Trophoblast cell (in vitro differentiated cells and primary cell): Measurements from ENCODE around the gene VASP.

Experiments
- DNase-seq, 2 donors: peaks; one replicate each; pipeline ENCODE4 v3.0.0-alpha.2; 2016
- H2AFZ ChIP-seq: 2 replicates; pipeline ENCODE4 v1.6.1; 2013; ENCODE audit warnings: low read length, moderate library complexity, mild to moderate bottlenecking; ENCODE audit not compliant: insufficient read depth, poor library complexity
- H2AK5ac ChIP-seq: 2 replicates; pipeline ENCODE4 v1.6.1; 2013; ENCODE audit warnings: mild to moderate bottlenecking, low read length
- H2BK120ac ChIP-seq: 2 replicates; pipeline ENCODE4 v1.6.1; 2013; ENCODE audit warnings: low read length, mild to moderate bottlenecking, moderate library complexity; ENCODE audit not compliant: insufficient read depth, poor library complexity
- H2BK12ac ChIP-seq: 2 replicates; pipeline ENCODE4 v1.6.1; 2013; ENCODE audit warnings: mild to moderate bottlenecking, low read length, moderate library complexity
- H2BK5ac ChIP-seq: 2 replicates; pipeline ENCODE4 v1.6.1; 2013; ENCODE audit warnings: low read length, low read depth, moderate library complexity, mild to moderate bottlenecking; ENCODE audit not compliant: poor library complexity
- H3K14ac ChIP-seq: 2 replicates; pipeline ENCODE4 v1.6.1; 2013; ENCODE audit warnings: mild to moderate bottlenecking, low read length
- H3K18ac ChIP-seq: 2 replicates; pipeline ENCODE4 v1.6.1; 2013; ENCODE audit warnings: mild to moderate bottlenecking, low read length
- H3K23ac ChIP-seq: 2 replicates; pipeline ENCODE4 v1.6.1; 2013; ENCODE audit warnings: low read length
- H3K27ac ChIP-seq: 2 replicates; pipeline ENCODE4 v1.5.1; 2013; ENCODE audit warnings: low read depth, mild to moderate bottlenecking, inconsistent platforms, low read length, moderate library complexity
- H3K27me3 ChIP-seq: 2 replicates; pipeline ENCODE4 v1.6.1; 2013; ENCODE audit warnings: inconsistent platforms, mild to moderate bottlenecking, low read length, moderate library complexity; ENCODE audit not compliant: insufficient read depth
- H3K36me3 ChIP-seq, 2 experiments: 1 replicate in 1 of 2; 2 replicates in 1 of 2; pipeline ENCODE4 v1.6.1; 2013; ENCODE audit warnings: low read length in 2 of 2, mild to moderate bottlenecking in 2 of 2, moderate library complexity in 1 of 2; ENCODE audit not compliant: insufficient read depth in 2 of 2, control insufficient read depth in 1 of 2
- H3K4ac ChIP-seq: 2 replicates; pipeline ENCODE4 v1.6.1; 2013; ENCODE audit warnings: low read depth, mild to moderate bottlenecking, low read length, moderate library complexity
- H3K4me1 ChIP-seq, 2 experiments: 1 replicate in 1 of 2; 2 replicates in 1 of 2; pipeline ENCODE4 v1.6.1; 2013; ENCODE audit warnings: low read length in 2 of 2, mild to moderate bottlenecking in 2 of 2, moderate library complexity in 1 of 2; ENCODE audit not compliant: insufficient read depth in 2 of 2, control insufficient read depth in 1 of 2
- H3K4me2 ChIP-seq: 2 replicates; pipeline ENCODE4 v1.6.1; 2013; ENCODE audit warnings: inconsistent platforms, mild to moderate bottlenecking, low read length, moderate library complexity
- H3K4me3 ChIP-seq: 2 replicates; pipeline ENCODE4 v1.5.1; 2013; ENCODE audit warnings: mild to moderate bottlenecking, low read depth, low read length, inconsistent platforms
- H3K79me1 ChIP-seq: one replicate; pipeline ENCODE4 v1.6.1; 2013; ENCODE audit warnings: low read length
- H3K79me2 ChIP-seq: 2 replicates; pipeline ENCODE4 v1.6.1; 2013; ENCODE audit warnings: low read length, mild to moderate bottlenecking; ENCODE audit not compliant: control insufficient read depth, insufficient read depth, poor library complexity
- H3K9ac ChIP-seq: 2 replicates; pipeline ENCODE4 v1.6.1; 2013; ENCODE audit warnings: mild to moderate bottlenecking, low read length
- H3K9me3 ChIP-seq: 2 replicates; pipeline ENCODE4 v1.6.1; 2013; ENCODE audit warnings: low read depth, mild to moderate bottlenecking, control low read depth, inconsistent platforms, low read length; ENCODE audit not compliant: insufficient read depth
- H4K12ac ChIP-seq: 2 replicates; pipeline ENCODE4 v1.6.1; 2013; ENCODE audit warnings: low read depth, mild to moderate bottlenecking, low read length, moderate library complexity
- H4K8ac ChIP-seq: 2 replicates; pipeline ENCODE4 v1.6.1; 2013; ENCODE audit warnings: low read depth, mild to moderate bottlenecking, low read length, moderate library complexity
- H4K91ac ChIP-seq: one replicate; pipeline ENCODE4 v1.6.1; 2013; ENCODE audit warnings: low read depth, mild to moderate bottlenecking, low read length, moderate library complexity
- WGBS: extraction: QIAGEN DNeasy Blood & Tissue Kit; methylation state at CpG from one replicate; pipeline ENCODE4 v1.1.7; 2013; ENCODE audit warnings: missing lambda C conversion rate; ENCODE audit not compliant: insufficient read length, insufficient coverage; ENCODE audit errors: extremely low coverage; 5-methylcytosine and 5-hydroxymethylcytosine counted together

The VASP gene

GRCh38 chr19:45478454-45479238 is 28.6 kb upstream of the VASP start:
- no peak overlapping the region for H4K12ac ChIP-seq
- no peaks in the 10 kb centered on the region for H3K79me2 ChIP-seq
- H2BK12ac ChIP-seq: no peak overlapping the region
- no peaks in the 10 kb centered on the region for H3K27me3 ChIP-seq
- H3K14ac ChIP-seq: peak overlapping the region; percentile 24
- peaks cover 0 to 1% of the 10 kb centered on the region in 2 experiments for H3K4me1 ChIP-seq
- peaks cover 0 to 2% of the 10 kb centered on the region in 2 experiments for H3K36me3 ChIP-seq
- H2AFZ ChIP-seq: peak overlapping the region; percentile 17
- H3K9me3 ChIP-seq: peaks cover 2% of the 10 kb centered on the region
- peak overlapping the region; percentile 55 for H3K4me3 ChIP-seq
- H3K9ac ChIP-seq: peak overlapping the region; percentile 84
- no CpG with 5 or more reads among the region's 39 CpGs for WGBS
- H2BK120ac ChIP-seq: peak overlapping the region; percentile 80
- H4K8ac ChIP-seq: peak overlapping the region; percentile 67
- H3K23ac ChIP-seq: no peak overlapping the region
- H3K4me2 ChIP-seq: peak overlapping the region; percentile 77
- peak overlapping the region; percentile 41 for H3K18ac ChIP-seq
- H3K4ac ChIP-seq: no peak overlapping the region
- H2BK5ac ChIP-seq: peak overlapping the region; percentile 60
- peak; percentile 89 to 98 for DNase-seq
- H4K91ac ChIP-seq: peak overlapping the region; percentile 50
- H3K27ac ChIP-seq: peak overlapping the region; percentile 68
- peaks cover 4% of the 10 kb centered on the region for H3K79me1 ChIP-seq
- no peak overlapping the region for H2AK5ac ChIP-seq

- Histone ChIP-seq H2AFZ (no peak overlapping the region), H2BK12ac (no peak overlapping the region), H3K23ac (no peak overlapping the region), H2BK5ac (no peak overlapping the region), H3K14ac (no peak overlapping the region), H2BK120ac (no peak overlapping the region), H3K4me2 (no peak overlapping the region), H3K4me3 (no peak overlapping the region), H3K79me1 (peaks cover 6% of the 10 kb centered on the region), H4K12ac (no peak overlapping the region), H3K36me3 (peaks cover 0 to 4% of the 10 kb centered on the region in 2 experiments), H3K27ac (no peak overlapping the region), H4K91ac (no peak overlapping the region), H4K8ac (no peak overlapping the region), H3K18ac (no peak overlapping the region), H3K4me1 (peaks cover 0 to under 1% of the 10 kb centered on the region in 2 experiments), H3K27me3 (no peaks in the 10 kb centered on the region), H3K4ac (no peak overlapping the region), H2AK5ac (no peak overlapping the region), H3K9me3 (no peaks in the 10 kb centered on the region), H3K9ac (no peak overlapping the region), H3K79me2 (no peaks in the 10 kb centered on the region)
- DNase-seq: no peak
- no CpG with 5 or more reads among the region's 5 CpGs for whole genome bisulfite sequencing
Observed at GRCh38 chr19:45483033-45483432, 24.2 kb upstream of the VASP start.

- peaks cover 2% of the 10 kb centered on the region for H3K9me3 ChIP-seq
- H2BK120ac ChIP-seq: no peak overlapping the region
Observed at GRCh38 chr19:45484273-45484945, 22.9 kb upstream of the VASP start.

GRCh38 chr19:45485305-45486077 is 21.8 kb upstream of the VASP start:
- H3K4me2 ChIP-seq: peak overlapping the region; percentile 94
- H3K27ac ChIP-seq: no peak overlapping the region
- H2AFZ ChIP-seq: peak overlapping the region; percentile 92
- H3K4me1 ChIP-seq: no peaks in the 10 kb centered on the region
- no peaks in the 10 kb centered on the region for H3K27me3 ChIP-seq
- H3K4me3 ChIP-seq: peak overlapping the region; percentile 76
- H2AK5ac ChIP-seq: no peak overlapping the region
- peak overlapping the region; percentile 92 for H4K8ac ChIP-seq
- H3K9ac ChIP-seq: peak overlapping the region; percentile 76
- no peak overlapping the region for H2BK12ac ChIP-seq
- H2BK120ac ChIP-seq: peak overlapping the region; percentile 68
- peaks cover 2% of the 10 kb centered on the region for H3K79me1 ChIP-seq
- no CpG with 5 or more reads among the region's 35 CpGs for WGBS
- peak; percentile 97 to 99 for DNase-seq
- H2BK5ac ChIP-seq: peak overlapping the region; percentile 68
- no peak overlapping the region for H3K4ac ChIP-seq
- peak overlapping the region; percentile 65 for H3K14ac ChIP-seq
- H4K12ac ChIP-seq: peak overlapping the region; percentile 87
- H3K79me2 ChIP-seq: no peaks in the 10 kb centered on the region
- H3K9me3 ChIP-seq: peaks cover 2% of the 10 kb centered on the region
- no peak overlapping the region for H3K23ac ChIP-seq
- no peak overlapping the region for H3K18ac ChIP-seq
- H4K91ac ChIP-seq: peak overlapping the region; percentile 72
- peaks cover 9 to 14% of the 10 kb centered on the region in 2 experiments for H3K36me3 ChIP-seq

More at GRCh38 chr19:45484273-45484945, 22.9 kb upstream of the VASP start:
- Histone ChIP-seq H3K79me1 (peaks cover 2% of the 10 kb centered on the region), H2BK5ac (no peak overlapping the region), H2BK12ac (peak overlapping the region; percentile 18), H3K18ac (no peak overlapping the region), H3K36me3 (peaks cover 9 to 14% of the 10 kb centered on the region in 2 experiments), H3K27me3 (no peaks in the 10 kb centered on the region), H3K23ac (no peak overlapping the region), H3K27ac (no peak overlapping the region), H3K4me2 (no peak overlapping the region), H3K4me1 (no peaks in the 10 kb centered on the region), H4K91ac (no peak overlapping the region), H3K9ac (no peak overlapping the region), H2AK5ac (no peak overlapping the region), H3K4ac (no peak overlapping the region), H3K79me2 (no peaks in the 10 kb centered on the region), H3K14ac (no peak overlapping the region), H2AFZ (no peak overlapping the region), H4K8ac (no peak overlapping the region), H3K4me3 (no peak overlapping the region), H4K12ac (no peak overlapping the region)
- WGBS: no CpG with 5 or more reads among the region's 13 CpGs
- DNase-seq: no peak
